Uterine smooth muscle cell (primary cell): ENCODE measurements around the gene KIF22. TPM values are rescaled to one million over a fixed set of nuclear protein-coding genes. Genes with fewer than 3 reads are reported as not detected.

Experiments
- total RNA-seq: library from RNA; depleted of rRNA; stranded (reverse); fragments of >200 nt; gene quantifications from 2 replicates; pipeline ENCODE4 v1.2.3, GENCODE V29; 2014

The KIF22 gene
- total RNA-seq = 33.2 and 134 TPM in 2 replicates

DNA sequence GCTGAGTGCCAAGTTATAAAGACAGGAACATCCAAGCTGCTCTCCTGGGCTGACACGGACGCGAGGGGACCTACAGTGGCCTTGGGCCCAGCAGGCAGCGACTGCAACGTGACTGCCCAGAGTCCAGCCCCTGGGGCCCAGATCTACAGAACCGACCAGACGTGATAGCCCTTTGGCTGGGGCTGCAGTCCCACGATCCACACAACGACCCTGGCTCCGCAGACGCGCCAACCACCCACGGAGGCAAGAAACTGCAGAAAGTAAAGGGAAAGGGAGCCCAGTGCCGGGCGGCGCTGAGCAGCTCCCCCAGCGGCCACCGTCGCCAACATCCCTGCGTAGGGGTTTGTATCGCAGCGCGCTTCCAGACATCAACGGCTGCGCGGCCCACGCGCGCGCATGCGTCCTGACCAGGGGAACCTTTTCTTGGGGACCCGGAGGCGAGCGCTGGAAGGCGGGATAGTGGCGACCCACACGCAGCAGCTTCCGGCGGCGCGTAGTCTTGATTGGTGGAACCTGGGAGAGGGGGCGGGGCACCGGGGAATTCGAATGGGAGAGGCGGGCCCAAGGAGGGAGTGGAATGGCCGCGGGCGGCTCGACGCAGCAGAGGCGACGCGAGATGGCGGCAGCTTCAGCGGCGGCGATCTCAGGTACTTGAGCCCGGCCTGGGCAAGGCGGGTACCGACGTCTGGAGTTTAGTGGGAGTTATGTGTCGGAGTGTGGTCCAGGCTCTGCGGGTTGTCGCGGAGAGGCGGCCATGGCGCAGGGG is at the start of gene KIF22:
KIF22 (plus strand) TSS at position 569 of the 766 bp plus-strand sequence; CDS start at position 578, 9 bp downstream.

GRCh38 chr16:29745853-29746345 is 44.7 kb upstream of the KIF22 start, which contains the start of gene C16orf54:
Gene C16orf54 (minus strand): TSS chr16:29745990. CDS start chr16:29744951, 1,039 bp downstream.

GRCh38 chr16:29777576-29778350 is 12.8 kb upstream of the KIF22 start, which contains the start of gene ZG16:
Gene ZG16 (plus strand): TSS chr16:29778256. CDS start chr16:29779267, 1,011 bp downstream.

DNA sequence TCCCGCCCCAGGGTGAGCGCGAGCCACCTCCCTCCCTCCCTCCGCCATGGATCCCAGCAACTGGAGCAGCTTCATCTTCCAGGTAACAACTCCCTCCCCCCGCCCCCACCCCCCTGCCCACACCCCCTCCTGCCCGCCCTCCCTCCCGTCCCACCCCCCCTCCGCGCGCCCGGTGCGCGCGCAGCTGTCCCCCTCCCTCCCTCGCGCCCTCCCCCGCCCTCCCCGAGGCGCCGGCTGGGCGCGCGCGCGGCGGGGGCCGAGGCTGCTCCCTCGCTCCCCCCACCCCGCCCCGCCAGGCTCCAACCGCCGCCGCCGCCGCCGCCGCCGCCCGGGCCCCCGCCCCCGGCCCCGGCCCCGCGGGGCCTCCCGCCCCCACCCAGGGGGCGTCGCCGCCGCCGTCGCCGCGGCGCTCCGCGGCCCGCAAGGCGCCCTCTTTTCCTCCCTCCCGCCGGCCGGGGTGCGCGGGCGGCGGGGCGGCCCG is 15.6 kb downstream of the KIF22 start, which contains the start of gene MAZ:
MAZ (plus strand) TSS at position 431 of the 481 bp plus-strand sequence. CDS start 173 bp downstream, outside the sequence.

DNA sequence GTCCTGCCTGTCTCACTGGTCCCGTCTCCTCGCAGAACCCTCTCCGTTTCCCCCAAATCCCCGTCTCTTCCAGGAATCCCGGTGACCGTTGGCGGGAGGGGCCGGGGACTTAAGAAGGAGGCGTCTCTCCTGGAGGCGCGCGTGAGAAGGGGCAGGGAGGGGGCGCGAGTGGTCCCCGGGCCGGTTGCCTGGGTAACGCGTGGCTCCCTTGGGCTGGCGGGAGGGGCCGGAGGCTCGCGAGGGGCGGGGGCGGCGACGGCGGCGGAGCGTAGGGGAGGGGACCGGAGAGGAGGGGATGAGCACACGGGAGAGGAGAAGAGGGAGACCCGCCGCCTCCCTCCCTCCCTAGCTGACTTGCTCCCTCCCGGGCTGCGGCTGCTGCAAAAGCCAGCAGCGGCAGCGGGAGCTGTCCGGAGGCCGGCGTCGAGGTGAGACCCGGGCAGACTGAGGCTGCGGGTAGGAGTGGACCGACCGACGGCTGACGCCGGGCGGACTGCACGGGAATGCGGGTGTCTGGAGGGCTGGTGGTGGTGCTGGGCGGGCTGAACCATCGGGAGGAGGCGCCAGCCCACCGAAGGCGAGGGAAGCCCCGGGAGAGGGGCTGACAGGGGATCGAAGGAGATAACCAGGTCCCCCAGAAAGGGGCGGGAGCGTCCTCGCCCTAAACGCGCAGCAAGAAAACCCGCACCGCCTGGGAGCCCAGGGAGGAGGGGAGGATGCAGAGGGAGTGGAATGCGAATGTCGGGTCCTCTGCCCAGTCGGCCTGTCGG is 21.5 kb downstream of the KIF22 start, which contains the start of gene PRRT2:
PRRT2 (plus strand) TSS at position 298 of the 770 bp plus-strand sequence. CDS start 862 bp downstream, outside the sequence.

DNA sequence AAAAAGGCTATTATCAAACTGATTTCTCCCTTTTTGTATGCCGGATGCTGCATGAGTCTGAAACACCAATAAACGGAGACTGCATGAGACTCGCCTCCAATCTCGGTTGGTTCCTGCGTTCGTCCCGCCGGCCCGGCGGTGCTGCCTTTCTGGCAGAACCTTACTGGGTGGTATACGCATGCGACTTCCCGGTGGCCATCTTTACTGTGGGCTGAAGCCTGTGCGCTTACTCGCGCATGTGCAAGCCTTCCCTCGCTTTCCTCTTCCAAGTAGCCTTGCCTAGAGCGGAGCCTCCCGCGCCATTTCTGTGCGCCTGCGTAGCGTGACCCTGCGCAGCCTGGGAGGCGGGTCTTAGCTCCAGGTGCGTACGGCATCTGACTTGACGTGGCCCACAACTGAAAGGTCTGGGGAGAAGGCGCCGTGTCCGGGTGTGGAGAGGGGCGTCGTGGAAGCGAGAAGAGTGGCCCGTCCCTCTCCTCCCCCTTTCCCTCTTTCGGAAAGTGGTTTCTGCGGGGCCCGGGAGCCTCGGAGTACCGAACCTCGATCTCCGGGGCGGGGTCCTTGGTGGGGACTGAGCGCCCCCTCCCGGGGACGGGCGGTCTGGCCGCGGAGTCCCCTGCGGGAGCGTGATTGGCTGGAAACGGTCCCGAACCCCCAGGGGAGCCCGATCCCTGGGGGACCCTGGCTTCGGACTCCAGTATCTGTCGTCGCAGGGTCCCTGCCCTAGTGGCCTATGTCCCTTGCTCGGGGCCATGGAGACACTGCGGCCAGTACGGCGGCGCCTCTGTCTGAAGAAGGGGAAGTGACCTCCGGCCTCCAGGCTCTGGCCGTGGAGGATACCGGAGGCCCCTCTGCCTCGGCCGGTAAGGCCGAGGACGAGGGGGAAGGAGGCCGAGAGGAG is 25.5 kb downstream of the KIF22 start, which contains the start of gene PAGR1:
PAGR1 (plus strand) TSS at position 360 of the 901 bp plus-strand sequence; CDS start at position 734, 374 bp downstream.

GRCh38 chr16:29820271-29820701 is 29.7 kb downstream of the KIF22 start, which contains the start of gene MVP:
Gene MVP (plus strand): TSS chr16:29820462. CDS start chr16:29830550, 10,088 bp downstream.

Other genes with a start within 250 kb of the KIF22 start
- gene SPN, start 127.5 kb upstream of the KIF22 start, total RNA-seq = not detected in 2 replicates
- gene QPRT, start 111.6 kb upstream of the KIF22 start, total RNA-seq = 101 and 156 TPM in 2 replicates
- gene C16orf54, start 44.8 kb upstream of the KIF22 start, total RNA-seq = not detected in 2 replicates
- gene ZG16, start 12.5 kb upstream of the KIF22 start, total RNA-seq = not detected in 2 replicates
- 128 and 170 TPM in 2 replicates for gene MAZ, start 15.8 kb downstream of the KIF22 start, total RNA-seq
- 1.8 and 2.9 TPM in 2 replicates for gene PRRT2, start 21.4 kb downstream of the KIF22 start, total RNA-seq
- gene PAGR1, start 25.4 kb downstream of the KIF22 start, total RNA-seq = 21.1 and 30.1 TPM in 2 replicates
- 413 and 417 TPM in 2 replicates for gene MVP, start 29.7 kb downstream of the KIF22 start, total RNA-seq
- 59.4 and 102 TPM in 2 replicates for gene CDIPT, start 72.5 kb downstream of the KIF22 start, total RNA-seq
- gene SEZ6L2, start 108.8 kb downstream of the KIF22 start, total RNA-seq = 2.1 and 10.0 TPM in 2 replicates
- gene ASPHD1, start 109.7 kb downstream of the KIF22 start, total RNA-seq = 9.1 and 9.4 TPM in 2 replicates
- gene KCTD13, start 135.5 kb downstream of the KIF22 start, total RNA-seq = 13.2 and 14.3 TPM in 2 replicates
- 49.6 and 86.6 TPM in 2 replicates for gene TMEM219, start 171.3 kb downstream of the KIF22 start, total RNA-seq
- 56.2 and 62.0 TPM in 2 replicates for gene TAOK2, start 183.1 kb downstream of the KIF22 start, total RNA-seq
- 9.0 and 15.5 TPM in 2 replicates for gene HIRIP3, start 204.9 kb downstream of the KIF22 start, total RNA-seq
- 17.2 and 47.3 TPM in 2 replicates for gene INO80E, start 205.5 kb downstream of the KIF22 start, total RNA-seq
- 0.22 and 0.62 TPM in 2 replicates for gene DOC2A, start 220.3 kb downstream of the KIF22 start, total RNA-seq
- not detected in 2 replicates for gene C16orf92, start 232.4 kb downstream of the KIF22 start, total RNA-seq
- gene TLCD3B, start 240.5 kb downstream of the KIF22 start, total RNA-seq = 0.22 TPM in 1 of 2 replicates, not detected in the other